ENCODE measurements around the gene SAMSN1.
"Not testable (repeated sequence)": the region's sequence is repeated elsewhere in the genome, so short reads cannot be mapped to it uniquely, and the experiment has no call there.

SAMSN1 gene

DNA sequence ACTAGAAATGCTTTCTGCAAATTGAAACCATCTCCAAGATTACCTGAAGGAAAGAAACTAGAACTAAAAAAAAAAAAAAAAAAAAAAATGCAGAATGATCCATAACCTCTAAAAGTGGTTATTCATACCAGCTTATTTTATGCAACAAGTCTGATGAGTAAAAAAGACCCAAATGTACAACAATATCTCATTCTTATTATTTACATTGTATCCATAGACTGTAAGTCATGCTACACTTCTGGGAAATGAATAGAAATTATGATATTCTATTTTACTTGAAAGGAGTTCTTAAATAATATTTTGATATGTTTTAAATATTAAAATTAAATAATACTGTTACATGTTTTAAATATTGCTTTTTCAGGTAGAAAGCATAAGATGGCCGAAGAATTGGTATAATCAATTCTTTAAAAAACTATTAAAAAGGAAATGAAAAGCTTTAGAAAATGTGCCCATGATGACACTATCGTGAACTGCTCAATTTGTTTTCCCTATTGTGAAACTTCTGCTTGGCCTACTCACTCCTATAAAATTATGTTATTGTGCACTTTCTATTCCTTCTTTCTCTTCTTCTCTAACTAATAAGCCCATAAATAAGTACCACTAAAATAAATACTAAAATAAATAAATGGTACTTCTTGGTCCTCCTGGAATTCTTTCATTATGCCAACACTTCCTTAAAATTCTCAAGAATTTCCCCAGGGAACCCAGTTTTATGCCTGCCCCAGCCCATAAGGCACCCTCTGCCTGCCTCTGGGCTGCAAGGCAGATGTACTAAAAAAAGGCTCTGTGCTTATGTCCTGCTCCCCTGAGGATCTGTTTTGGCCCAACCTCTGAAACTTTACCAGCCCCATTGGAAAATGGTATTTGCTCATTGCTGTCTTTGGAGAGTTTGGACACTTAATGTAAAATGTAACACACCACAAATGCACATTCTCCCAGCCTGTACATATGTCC lies 18.1 kb downstream of the SAMSN1 start:
- no peak for DNase-seq

DNA sequence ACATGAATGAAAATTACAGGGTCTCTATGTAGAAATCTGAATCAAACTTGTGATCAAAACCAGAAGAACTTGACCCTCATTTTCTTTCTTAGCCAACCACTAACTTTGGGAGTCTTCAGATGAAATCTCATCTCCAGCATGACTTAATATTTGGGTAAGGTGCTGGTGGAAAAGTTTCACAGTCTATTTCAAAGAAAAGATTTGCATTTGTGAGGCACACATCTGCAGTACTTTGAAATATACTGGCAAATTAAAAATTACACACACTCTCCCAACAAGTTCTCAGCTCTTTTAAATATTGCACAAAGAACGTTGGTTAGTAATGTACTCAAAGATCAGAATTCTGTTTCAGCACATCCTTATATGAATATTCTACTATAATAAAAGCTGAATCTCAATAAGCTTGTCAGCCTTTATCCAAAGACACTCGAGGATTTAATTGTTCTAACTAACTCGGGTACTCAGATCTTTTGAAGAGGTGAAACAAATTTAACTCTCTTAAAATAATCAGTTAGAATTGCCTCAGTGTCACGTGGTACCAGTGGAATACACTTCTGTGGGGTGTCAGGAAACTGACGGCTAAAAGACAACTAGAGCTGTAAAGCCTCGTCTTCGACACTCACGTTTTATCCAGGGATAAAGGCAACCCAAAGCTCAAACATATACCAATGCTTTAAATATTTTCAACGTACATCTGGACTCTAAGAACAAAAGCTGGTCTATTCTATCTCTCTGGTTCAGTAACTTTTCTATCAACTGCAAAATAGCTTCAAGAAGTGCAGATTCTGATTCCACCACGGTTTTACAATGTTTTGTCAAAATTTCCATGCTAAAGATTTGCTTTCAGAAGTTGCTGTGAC lies 19.0 kb downstream of the SAMSN1 start:
- DNase-seq: no peak

DNA sequence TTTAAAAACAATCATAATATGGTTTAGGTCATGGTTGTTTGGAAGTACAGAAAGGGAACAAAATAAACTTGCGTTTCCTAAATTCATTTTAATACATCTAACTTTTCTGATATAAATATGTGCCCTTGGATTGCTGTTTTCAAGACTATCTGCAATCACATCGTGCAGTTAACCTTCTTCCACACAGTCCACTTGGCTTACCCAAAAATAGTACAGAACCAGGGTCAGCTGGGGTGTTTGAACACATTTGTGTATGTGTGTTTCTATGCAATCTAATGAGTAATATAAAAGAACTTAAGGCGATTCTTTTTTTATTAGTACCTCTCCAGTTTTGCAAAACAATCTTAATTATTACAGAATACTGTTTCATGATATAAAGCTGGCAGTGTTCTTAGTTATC lies 19.9 kb downstream of the SAMSN1 start:
- no peak for DNase-seq

DNA sequence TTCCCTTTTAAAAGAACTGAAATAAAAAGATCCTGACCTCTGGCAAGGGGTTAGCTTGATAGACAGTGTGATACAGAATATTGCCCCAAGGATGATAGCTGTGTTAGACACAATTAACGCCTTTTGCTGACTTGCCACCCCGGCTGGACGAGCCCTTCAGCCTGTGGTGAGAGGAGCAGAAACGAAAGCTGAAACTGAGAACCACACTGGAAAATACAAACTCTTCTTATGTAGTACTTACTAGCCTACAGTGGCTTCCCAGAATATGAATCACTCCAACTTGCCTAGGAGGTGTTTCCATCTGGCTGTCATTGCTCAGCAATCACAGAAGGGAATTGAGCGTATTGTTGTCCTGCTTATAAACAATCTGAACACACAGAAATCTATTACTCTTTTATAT lies 22.9 kb downstream of the SAMSN1 start:
- no peak for DNase-seq

DNA sequence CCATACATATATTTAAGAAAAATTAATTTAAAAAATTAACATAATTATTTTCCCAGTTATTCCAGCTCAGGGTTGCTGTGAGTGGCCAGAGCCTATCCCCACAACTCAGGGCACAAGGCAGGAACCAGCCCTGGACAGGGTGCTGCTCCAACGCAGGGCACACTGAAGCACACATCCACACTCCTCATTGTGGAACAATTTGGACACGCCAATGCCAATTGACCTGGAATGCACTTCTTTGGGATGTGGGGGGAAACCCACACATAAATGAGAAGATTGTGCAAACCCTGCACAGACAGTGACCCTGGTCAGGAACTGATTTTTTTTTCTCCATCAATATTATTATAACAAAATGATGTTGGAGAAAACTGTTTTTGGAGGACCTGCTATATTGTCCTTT lies 23.4 kb downstream of the SAMSN1 start:
- no peak for DNase-seq

DNA sequence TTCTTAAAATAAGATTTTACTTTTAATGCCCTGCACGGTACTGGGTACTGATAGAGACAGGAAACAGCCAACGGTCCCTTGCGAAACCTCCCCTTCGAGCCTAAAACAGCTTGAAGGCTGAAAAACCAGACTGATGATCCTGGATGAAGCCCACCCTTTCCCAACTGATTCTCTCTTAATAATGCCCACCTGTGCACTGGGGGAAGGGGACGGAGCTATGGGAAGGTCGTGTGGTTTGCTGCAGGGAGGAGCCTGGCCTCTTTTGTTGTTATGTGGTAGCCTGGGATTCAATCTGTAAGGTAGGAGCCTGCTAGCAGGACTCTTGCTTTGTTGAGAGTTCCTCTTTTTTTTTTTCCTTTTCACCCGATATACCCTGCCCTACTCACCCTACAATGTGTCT lies 25.6 kb downstream of the SAMSN1 start:
- DNase-seq: no peak

DNA sequence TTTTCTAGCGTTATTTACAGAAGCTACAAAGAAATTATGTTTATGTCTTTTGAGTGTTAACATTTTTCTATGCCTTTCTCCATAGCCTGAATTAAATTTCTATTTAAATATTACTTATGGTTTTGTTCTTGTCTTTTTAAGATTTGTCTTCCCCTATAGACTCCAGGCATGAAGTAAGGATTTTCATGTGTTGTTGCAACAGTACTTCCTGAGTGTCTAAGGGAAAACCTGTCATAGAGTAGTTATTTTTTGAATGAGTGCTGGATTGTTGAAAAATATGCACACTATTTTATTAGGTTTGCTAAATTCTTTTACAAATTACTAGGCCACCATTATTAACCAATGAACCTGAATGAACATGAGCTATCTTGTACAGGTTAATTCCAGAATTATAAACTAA lies 27.1 kb downstream of the SAMSN1 start:
- DNase-seq: no peak

DNA sequence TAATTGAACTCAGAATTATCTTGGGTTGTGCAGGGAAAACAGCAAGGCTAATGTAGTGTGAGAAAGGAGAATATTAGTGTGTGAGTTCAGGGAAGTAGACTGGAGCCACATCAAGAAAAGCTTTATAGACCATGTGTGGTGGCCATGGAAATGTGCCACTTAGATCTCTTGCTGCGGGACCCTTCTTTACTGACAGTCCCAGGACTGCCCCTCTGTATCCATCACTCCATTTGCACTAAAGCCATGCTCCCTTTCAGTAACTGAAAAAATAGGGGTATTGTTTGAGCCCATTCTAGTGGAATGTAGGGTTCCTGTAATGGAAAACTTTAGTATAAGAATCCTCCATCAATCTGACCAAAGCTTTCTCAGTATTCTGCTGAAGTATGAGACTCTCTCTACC lies 32.3 kb downstream of the SAMSN1 start:
- no peak for DNase-seq

DNA sequence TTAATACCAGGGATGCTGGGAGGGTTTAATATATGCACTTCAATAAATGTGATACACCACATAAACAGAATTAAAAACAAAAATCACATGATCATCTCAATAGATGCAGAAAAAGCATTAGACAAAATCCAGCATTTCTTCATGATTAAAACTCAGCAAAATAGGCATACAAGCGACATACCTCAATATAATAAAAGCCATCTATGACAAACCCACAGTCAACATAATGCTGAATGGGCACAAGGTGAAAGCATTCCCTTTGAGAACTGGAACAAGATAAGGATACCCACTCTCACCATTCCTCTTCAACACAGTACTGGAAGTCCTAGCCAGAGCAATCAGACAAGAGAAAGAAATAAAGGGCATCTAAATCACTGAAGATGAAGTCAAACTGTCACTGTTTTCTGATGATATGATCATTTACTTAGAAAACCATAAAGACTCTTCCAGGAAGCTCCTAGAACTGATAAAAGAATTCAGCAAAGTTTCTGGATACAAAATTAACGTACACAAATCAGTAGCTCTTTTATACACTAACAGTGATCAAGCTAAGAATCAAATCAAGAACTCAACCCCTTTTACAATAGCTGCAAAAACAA lies 39.2 kb downstream of the SAMSN1 start:
- DNase-seq: not testable (repeated sequence)

DNA sequence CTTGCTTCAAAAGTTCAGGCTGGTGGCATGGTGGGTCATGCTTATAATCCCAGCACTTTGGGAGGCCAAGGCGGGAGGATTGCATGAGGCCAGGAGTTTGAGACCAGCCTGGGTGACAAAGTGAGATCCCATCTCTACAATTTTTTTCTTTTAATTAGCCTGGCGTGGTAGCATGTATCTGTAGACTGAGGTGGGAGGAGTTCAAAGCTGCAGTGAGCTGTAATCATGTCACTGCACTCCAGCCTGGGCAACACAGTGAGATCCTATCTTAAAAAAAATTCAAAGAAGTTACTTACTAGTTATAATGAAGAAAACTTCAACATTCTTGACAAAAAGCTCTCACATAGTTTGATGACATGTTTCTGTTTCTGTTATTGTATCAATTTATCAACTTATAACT lies 45.2 kb downstream of the SAMSN1 start:
- no peak for DNase-seq

DNA sequence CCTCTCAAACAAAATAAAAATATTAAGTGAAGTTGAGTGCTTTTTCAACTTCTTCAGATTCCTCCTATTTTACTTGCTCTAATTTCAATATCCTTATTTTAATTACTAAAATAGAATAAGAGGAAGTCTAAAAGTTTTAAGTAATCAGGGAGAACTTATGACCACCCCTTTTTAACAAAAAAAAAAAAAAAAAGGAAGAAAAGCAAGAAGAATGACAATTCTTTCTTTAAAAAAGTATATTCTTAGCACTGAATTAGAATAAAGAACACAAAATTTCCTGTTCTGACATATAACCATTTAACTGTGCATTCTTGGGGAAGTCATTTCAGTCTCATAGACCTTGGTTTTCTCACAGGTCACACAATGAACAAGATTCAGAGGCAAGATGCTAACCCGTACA lies 46.8 kb downstream of the SAMSN1 start:
- no peak for DNase-seq

DNA sequence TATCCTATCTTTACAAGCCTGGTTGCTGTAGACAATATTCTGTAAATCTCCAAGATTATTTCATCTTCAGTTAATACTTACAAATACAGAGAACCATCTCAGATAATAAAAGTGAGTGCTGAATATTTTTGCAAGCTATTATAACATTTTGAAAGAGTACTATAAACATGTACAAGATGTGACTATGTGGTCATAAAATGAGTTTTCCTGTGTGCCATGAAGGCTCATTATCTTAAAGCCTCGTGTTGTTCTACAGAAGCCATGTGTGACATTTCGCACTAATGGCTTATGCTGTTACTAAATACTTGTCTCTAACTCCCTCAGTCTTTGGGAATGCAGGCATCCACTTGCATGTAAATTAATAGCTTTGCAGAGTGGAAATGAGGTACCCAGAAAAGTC lies 48.3 kb downstream of the SAMSN1 start:
- DNase-seq: no peak

DNA sequence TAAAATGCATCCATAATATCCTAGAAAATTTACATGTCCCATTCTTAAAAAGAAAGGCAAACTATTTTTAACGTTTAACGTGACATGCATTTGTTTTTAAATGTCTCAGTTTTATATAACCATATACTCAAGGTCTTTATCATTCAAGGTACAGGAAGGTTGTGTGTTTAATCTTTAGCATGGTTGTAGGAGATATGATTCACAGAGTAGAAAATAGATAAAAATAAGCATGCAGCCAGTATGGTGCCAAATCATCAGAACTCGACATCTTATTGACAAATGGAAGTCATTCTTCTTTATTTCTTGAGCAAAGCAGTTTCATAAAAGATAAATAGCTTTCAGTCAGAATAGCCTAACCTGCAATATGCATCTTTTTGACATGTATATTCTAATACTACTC lies 51.0 kb downstream of the SAMSN1 start:
- DNase-seq: no peak

DNA sequence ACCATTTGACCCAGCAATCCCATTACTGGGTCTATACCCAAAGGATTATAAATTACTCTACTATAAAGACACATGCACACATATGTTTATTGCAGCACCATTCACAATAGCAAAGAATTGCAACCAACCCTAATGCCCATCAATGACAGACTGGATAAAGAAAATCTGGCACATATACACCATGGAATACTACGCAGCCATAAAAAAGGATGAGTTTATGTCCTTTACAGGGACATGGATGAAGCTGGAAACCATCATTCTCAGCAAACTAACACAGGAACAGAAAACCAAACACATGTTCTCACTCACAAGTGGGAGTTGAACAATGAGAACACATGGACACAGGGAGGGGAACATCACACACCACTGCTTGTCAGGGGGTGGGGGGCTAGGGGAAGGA lies 51.9 kb downstream of the SAMSN1 start:
- DNase-seq: not testable (repeated sequence)

DNA sequence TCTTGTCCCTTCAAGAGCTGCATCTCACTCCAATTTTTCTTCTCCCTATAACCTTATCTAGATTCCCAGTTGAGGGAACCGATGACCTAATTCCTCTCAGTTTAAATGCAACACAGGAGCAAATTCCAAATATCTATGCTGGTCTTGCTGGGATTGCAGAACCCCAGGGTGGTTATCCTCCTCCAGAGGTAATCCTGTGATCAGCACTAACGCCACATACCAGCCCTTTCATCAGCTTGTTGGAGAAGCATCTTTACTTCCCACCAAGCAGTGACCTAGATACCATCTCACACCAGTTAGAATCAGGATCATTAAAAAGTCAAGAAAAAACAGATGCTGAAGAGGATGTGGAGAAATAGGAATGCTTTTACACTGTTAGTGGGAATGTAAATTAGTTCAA lies 52.4 kb downstream of the SAMSN1 start:
- no peak for DNase-seq

DNA sequence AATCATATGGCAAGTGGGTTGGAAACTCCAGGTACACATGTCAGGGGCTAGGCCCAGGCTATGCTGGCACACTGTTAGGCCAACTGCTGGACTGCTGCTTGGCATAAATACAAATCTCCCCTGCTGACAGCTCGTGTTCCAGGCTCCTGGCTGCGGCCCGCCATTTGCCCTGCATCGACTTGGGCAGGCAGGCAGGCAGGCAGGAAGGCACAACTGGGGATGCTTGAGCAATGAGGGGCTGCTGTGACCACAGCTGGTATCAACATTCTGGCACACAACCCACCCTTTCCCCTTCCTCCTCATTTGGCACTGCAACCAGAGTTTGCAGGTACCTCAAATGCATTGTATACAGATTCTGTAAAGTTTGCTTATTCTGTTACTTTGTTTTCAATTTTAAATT lies 53.2 kb downstream of the SAMSN1 start:
- DNase-seq: no peak

DNA sequence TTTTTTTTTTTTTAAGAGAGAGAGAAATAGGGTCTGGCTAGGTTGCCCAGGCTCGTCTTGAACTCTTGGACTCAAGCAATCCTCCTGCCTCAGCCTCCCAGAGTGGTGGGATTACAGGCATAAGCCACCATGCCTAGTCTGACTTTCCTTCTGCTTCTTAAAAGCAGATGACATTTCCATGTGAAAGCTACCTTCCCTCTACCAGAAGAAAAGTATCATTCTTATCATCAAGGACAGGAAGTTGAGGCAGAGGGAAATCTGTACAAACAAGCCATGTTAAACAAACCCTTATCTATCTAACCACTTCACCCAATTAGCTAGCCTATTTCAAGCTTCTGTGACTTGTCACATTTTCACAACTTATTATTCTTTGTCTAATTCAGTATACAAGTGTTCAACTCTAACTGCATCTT lies 54.8 kb downstream of the SAMSN1 start:
- no peak for DNase-seq

DNA sequence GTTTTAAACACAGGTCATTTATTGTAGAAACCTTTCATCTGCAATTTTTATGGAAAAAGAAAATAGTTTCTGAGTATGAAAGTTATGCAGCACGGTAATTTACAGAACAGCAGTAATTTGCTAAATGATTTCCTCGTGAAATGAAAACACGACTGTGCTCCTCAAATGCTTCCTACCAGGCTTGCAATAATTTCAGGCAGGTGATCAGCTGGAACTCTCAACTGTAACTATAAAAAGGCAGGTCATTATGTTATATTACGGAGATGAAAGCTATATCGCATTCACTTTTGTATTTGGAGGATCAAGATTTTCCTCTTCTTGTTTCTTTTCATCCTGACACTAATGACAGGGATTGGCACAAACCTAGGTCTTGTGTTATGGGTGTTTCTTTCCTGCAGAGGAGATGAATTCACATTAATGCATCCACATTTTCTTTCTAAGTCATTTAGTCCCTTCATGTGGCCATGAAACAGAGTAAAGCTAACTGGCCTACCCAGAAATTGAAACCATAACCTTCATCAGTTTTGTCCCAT lies 57.4 kb downstream of the SAMSN1 start:
- DNase-seq: no peak

DNA sequence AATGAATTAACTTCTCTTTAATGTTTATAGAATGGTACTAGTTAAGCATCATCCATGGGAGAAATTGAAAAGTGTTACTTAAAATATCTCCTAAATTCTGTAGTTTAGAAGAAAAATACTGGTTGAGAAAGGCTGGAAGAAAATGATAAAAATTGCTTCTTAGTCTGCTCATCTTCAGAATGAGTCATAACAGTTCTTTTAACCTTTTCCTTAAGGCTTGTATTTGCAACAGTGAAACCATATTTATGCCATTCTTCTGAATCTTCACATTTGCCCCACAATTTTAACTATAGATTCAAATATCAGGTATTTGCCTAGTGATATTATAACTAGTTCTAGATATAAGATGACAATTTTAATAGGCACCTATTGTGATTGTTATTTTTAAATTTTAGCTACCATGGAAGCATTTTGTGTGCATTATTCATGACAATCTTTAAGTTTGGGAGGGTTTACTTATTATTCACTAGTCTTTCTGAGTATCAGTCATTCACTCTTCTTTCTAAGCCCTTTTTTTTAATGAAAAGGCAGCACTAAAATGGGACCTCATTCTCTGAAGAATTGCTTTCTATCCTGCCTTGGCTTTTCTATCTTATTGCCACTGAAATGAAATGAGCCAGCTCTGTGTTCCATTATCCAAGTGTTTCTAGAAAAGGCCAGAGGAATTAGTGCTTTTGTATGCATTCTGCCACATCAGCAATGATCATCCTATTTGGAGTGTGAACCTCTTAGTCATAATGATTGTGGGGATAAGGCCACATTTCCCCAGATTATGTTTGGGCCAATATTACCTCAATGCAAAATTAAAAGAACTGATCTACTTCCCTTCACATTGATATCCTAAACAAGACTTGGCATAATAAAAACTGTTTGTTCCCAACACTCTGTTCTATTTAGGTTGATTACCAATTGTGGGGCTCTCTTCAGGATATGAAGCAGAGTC lies 58.4 kb downstream of the SAMSN1 start:
- DNase-seq: no peak

DNA sequence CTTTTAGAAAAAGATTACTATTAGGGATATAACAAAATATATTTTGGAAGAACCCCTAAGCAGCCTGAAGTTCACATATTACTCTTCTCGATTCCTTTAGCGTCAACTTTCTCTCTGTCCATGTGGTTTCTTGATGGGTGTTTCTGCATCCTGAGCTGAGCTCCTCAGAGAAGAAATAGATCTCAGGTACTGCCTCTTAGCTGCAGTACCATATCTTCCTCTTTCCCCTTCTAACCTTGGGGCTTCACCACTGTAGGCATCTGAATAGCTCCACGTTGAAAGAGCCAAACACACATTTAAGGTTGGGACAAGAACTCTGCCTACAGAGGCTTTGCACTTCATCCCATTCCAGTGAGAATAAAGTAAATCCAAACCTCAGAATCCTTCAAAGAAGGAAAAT lies 59.2 kb downstream of the SAMSN1 start:
- DNase-seq: no peak

DNA sequence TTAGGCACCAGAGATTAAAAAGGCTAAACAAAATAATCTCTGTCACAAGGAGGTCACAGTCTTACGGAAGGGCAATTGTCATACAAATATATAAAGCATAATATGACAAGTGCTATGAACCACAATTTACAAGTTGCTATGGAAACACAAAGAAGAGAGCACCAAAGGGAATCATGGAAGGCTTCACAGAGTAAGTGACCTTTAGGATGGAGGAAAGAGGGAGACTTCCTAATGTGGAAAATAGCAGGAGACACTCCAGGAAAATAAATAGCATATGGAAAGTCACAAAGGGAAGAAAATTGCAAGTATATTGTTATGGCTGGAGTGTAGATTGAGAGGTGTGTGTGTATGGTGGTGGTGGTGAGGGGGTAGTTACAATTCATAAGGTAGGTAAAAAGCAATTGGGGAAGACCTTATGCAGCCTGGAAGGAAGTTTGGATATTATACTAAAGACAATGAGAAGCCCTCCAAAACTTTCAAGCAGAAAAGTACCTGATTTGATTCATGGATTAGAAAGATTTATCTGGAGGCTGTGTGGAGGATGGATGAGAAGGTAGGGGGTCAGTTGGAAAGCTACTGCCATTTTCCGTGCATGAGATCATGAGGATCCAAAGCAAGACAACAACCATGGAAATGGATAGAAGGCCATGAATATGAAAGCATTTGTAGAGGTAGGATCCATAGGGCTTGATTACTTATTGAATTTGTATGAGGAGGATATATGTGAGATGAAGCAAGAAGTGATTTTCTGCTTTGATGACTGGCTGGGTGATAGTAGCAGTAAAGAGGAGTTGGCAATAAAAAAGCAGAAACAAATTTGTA lies 61.7 kb downstream of the SAMSN1 start:
- DNase-seq: no peak
